Midbrain (tissue), 1 donor: ENCODE data around the gene NUTF2.

Experiments used
- DNase-seq: peaks from one replicate; lab custom pipeline; 2025; lab: John Stamatoyannopoulos, UW

The NUTF2 gene

GRCh38 chr16:67837811-67838210 is 8.9 kb upstream of the NUTF2 start:
- DNase-seq: no peak

DNA sequence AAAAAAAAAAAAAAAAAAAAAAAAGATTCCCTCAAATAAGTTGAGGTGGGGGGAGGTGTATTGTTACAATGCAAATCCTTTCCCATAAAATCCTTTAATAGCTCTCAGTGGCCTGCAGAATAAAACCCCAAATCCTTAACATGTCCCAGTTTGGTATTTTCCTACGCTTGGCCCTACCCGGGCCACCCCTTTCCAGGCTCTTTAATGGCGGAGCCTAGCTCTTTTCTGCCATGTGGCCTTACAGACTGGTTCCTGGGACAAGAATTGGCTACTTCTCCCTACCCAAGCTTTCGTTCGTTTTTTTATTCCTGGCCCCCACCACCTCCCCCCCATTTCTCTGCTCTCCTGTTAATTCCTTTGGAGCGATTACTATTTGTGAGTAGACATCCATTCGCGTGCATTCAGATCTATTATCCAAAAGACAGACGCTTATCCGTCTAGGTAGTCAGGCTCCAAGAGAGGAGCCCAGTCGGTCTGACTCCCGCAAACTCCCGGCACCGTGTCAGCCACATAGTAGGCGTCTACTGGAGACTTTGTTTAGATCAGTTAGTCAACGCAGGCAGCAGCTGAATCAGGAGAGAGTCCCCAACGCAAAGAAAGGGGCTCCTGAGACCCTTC is 5.4 kb upstream of the NUTF2 start:
- no peak for DNase-seq

- DNase-seq: peak; percentile 94
Measured at GRCh38 chr16:67841816-67842508, 4.8 kb upstream of the NUTF2 start, which contains the start of gene THAP11. Gene THAP11, plus strand, starts transcription at chr16:67842320. Its CDS starts 235 bp downstream, at chr16:67842555.

- DNase-seq: peak; percentile 73
Measured at GRCh38 chr16:67842509-67843342, 4.0 kb upstream of the NUTF2 start.

- DNase-seq: no peak
Measured at GRCh38 chr16:67843343-67843765, 3.4 kb upstream of the NUTF2 start.

GRCh38 chr16:67844497-67844896 is 2.2 kb upstream of the NUTF2 start:
- no peak for DNase-seq

DNA sequence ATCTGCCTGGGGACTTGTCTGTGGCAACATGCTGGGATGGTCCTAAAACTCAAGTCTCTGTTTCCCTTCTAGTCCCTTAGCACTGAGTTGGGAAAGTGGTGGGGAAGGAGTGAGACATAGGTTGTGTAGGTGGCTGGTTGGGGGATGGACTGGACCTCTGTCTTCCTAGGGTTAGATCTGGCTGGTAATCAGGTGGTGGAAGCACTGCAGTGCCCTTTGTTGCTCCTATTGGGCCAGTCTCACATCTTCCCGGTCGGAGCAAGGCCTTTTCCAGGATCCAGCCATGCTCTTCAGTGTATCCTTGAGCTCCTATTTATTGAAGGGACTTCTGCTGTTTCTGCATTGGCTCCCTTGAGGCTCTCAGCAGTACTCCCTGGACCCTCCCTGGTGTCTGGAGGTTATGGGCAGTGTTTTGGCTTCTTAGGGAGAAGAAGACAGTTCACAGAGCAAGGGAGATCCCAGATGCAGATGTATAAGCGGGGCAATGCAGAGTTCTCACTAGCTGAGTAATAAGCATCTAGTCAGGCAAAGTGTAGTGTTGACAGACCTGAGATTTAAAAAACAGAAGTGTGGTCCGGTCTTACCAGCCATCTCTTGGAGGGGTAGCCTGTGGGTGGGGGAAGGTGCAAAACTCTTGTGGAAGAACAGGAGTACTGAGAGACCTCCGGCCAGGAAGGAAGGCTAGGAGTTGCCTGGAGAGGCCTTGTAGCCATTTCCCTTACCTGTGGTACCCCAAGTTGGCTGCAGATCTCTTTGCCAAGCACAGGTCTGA is 1.3 kb upstream of the NUTF2 start:
- DNase-seq: no peak

DNA sequence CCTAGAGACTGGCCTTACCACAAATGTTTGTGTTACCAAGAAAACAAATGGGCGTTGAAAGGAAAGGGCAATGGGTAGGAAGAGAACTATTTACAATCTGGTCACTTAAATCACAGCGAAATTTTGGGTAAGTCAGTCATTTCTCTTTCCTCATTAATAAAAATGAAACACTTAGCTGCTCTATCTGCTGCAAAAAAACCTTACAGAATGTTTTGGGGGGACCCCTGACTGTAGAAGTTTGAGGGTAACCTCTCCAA is 742 bp upstream of the NUTF2 start:
- DNase-seq: no peak

- DNase-seq: peak; percentile 81
Measured at GRCh38 chr16:67847064-67847861, 530 bp downstream of the NUTF2 start, which contains the start of gene CENPT. Gene CENPT, minus strand, starts transcription at chr16:67847693. Its CDS starts 13,834 bp downstream, at chr16:67833859.

DNA sequence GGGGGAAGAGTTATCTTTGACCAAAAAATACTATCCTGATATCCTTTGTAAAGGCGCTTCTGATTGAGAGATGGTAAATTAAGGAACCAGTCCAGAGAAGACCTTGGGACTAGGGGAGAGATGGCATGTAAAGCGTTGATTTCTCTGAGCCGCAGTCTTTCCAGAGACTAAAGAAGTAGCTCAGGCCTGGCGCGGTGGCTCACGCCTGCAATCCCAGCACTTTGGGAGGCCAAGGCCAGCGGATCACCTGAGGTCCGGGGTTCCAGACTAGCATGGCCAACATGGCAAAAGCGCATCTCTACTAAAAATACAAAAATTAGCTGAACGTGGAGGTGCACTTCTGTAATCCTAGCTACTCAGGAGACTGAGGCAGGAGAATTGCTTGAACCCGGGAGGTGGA is 1.4 kb downstream of the NUTF2 start:
- no peak for DNase-seq

DNA sequence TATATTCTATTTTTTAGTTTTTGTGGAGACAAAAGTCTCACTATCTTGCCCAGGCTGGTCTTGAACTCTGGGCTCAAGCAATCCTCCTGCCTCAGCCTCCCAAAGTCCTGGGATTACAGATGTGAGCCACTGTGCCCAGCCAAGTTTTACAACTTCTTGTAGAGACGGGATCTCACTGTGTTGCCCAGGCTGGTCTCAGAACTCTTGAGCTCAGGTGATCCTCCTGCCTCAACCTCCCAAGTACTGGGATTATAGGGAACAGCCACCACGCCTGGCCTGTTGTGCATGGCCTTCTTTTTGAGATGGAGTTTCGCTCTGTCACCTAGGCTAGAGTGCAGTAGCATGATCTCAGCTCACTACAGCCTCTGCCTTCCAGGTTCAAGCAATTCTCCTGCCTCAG is 6.9 kb downstream of the NUTF2 start:
- no peak for DNase-seq

DNA sequence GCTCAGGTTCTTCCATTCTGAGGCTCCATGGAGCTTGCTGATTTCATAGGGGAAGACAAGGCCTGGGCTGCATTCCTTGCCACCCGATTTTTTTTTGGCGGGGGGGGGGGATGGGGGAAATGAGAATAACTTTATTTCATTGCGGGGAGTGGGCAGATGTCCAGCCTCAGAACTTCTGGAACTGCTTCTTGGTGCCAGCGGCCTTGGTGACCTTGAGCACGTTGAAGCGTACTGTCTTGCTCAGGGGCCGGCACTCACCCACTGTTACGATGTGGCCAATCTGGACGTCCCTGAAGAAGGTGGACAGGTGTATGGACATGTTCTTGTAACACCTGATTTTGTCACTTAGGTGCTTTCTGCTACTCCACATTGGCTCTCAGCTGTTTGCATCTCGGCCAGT is 9.1 kb downstream of the NUTF2 start:
- DNase-seq: no peak

- no peak for DNase-seq
Measured at GRCh38 chr16:67856927-67857546, 10.3 kb downstream of the NUTF2 start.

DNA sequence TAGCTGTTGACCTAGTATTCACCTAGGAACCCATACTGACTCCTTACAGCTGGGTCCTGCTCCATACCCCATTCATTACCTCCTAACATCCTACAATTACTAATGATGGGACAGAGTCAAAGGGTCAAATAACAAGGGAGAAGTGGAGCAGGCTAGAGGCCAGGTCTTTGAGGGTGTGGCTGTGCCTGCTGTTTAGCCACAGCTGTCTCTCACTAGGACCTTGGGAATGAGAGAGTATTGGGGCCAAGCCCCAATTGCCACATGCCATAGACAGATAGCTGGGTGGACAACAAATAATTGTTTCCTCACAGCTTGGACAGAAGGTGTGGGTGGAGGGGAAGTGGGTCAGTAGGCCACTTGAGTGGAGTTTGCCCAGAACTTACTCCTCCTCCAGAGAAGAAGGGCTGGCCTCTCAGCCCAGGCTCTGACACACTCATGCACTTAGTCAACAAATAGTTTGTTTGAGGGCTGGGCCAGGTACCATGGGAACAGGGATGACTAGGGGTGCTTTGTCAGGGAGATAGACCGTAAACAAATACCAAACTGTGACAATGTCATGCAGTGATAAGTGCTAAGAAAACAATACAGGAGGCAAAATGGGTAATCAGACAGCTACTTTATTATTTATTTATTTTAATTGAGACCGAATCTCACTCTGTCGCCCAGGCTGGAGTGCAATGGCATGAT is 11.0 kb downstream of the NUTF2 start:
- DNase-seq: no peak

DNA sequence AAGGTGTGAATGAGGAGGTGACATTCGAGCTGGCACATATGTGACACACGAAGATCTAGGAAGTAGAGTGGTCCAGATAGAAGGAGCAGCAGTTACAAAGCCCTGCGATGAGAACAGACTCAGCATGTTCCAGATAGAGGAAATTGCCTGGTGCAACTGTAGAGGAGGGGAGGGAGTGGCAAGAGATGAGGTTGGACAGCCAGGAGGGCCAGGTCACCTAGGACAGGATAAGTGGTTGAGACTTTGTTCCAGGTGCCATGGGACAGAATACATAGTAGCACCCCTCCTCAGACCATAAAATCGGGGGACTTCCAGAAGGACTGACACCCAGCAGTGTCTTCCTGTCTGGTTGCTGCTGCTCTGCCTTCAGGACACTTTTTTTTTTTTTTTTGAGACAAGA is 11.8 kb downstream of the NUTF2 start:
- DNase-seq: no peak

DNA sequence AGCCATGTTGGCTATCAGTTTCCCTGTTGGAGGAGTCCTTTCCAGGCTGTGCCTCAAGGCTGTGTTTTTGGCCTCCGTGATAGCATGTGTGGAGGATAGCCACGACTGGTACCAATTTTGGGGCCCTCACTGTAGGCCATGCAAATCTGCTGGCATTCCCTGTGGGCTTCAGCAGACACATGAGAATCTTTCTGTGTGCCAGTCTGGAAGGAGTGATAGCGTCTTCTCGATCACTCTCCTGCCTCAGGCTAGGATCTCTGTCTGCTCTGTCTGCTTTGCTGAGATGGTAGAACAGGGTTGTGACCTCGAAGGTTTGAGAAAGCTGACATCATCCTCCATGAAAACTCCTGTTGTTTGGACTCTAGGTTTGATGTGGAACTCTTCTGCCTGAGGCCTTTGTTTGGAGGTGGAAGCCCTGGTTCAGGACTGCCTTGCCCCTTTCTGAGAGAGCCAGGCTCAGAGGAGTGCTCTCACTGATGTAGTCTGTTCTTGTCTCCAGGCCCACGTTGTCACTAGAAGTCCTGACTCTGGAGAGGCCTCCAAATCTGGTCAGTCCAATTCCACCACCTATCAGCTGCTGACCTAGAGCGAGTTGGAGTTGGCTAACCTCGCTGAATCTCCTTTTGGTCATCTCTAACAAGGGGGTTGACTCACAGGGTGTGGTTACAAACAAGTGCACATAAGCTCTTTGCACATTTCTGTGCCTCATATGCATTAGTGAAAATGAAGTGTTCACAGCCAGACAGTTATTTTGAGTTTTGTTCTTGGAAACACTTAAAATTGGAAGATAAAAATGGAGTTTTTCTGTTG is 14.1 kb downstream of the NUTF2 start:
- DNase-seq: no peak

DNA sequence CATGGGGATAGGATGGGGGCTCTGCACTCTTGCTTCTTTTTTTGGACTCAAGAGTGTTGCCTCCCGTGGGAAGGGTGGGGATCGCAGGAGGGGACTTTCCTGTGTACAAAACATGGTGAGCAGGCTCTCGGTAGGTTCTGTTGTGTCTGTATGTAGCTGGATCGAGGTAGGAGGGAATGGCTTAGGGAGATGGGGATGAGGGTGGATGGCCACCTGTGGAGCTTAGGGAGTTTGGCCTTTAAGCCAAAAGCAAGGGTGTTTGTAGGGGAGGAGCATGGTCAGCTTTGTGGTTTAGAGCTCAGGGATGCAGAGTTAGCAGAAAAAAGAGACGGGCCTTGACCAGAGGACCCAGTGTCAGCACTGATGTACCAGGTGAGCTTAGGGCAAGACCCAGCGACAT is 15.1 kb downstream of the NUTF2 start:
- DNase-seq: no peak

DNA sequence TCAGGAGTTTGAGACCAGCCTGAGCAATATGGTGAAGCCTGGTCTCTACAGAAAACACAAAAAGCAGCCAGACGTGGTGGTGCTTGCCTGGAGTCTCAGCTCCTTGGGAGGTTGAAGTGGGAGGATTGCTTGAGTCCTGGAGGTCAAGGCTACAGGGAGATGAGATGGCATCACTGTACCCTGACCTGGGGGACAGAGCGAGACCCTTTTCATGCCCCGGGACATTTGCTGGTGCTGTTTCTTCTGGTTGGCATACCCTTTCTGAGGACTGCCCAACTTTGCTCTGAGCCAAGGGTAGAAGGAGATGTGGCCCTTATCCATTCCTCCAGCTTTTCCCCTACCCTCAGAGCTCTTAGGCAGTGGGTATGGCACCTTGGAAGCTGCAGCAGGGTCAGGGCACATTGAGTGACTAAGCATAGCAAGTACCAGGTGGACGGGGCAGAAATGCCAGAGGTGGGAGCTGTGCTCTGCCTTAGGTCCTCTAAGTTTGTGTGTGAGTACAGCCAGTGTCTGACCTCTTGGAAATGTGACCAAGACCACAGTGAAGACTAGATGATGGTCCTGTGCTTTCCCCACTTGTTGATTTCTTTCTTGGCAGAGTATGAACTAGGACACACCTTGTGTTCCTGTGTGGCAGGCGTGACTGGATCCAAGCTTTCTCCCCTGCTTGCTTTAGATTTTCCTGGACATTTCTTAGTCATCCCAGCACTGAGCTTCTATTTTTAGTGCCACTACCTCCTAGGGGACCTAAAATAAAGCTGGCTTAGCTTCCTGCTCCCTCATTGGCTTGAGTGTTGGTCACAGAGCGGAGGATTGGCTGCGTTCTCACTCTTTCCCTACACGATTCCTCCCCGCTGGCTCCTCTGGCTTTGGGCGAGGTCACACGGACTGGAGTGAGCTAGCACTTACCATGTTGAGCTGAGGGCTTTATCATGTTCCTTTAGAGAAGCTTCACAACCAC is 16.2 kb downstream of the NUTF2 start:
- peak; percentile 29 for DNase-seq
